ENCODE measurements around the gene RGS8. TPM values are rescaled to one million over a fixed set of nuclear protein-coding genes. Genes with fewer than 3 reads are reported as not detected.
A peak's percentile ranks its signal among the peaks of the same experiment; 100 is the strongest.
"Not testable (repeated sequence)": the region's sequence is repeated elsewhere in the genome, so short reads cannot be mapped to it uniquely, and the experiment has no call there.

RGS8 gene
- total RNA-seq, 2 experiments from 2014 or later: not detected

DNA sequence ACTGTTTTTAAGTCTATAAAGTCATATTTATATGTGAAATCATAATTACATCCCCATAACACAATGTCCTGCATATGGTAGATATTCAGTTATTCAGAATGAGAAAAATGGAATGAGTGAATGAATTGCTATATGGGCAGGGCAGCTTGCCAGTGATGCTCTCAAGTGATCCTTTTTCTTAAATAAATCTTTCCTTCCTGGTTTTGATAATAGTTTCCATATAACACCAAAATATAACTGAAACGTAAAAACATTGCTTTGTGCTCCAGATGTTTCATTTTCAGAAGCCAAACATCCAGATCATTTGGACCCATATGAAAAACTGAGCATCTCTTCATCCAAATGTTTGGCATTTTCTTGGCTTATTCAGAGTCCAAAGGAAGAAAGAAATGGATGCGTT, 30.2 kb upstream of the RGS8 start:
- DNase-seq (no peak), ATAC-seq (no peak)
- no peaks in the 10 kb centered on the region for H3K36me3 Mint-ChIP-seq
- CTCF ChIA-PET: no interaction called here
- peaks cover 21% of the 10 kb centered on the region for H3K4me1 Mint-ChIP-seq
- no peaks in the 10 kb centered on the region for H3K9me3 Mint-ChIP-seq (ENCODE audit: low read depth)
- no peak overlapping the region for H3K27ac Mint-ChIP-seq
- peaks cover 6% of the 10 kb centered on the region for H3K27me3 Mint-ChIP-seq
- no peak overlapping the region for H3K4me3 Mint-ChIP-seq

DNA sequence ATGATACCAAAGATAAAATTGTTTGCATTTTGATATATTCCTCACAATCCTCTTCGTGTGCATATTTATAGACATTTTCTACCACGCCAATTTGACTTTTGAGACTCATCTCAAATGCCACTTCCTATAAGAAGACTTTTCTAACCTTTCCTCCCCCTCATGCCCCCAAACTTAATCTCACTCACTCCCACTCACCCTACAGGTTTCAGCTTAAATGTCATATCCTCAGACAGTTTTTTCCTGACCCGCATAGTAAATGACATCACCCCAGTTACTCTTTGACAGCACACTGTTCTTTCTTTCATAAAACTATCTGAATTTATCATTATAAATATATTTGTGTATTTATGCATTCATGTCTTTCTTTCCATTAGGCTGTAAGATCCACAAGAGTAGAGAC, 29.6 kb upstream of the RGS8 start:
- Mint-ChIP-seq H3K9me3 (ENCODE audit: low read depth) (no peaks in the 10 kb centered on the region), H3K4me1 (peaks cover 27% of the 10 kb centered on the region), H3K36me3 (no peaks in the 10 kb centered on the region), H3K4me3 (no peak overlapping the region), H3K27ac (no peak overlapping the region), H3K27me3 (peaks cover 2% of the 10 kb centered on the region)
- ATAC-seq (no peak), DNase-seq (no peak)
- CTCF ChIA-PET: no interaction called here

DNA sequence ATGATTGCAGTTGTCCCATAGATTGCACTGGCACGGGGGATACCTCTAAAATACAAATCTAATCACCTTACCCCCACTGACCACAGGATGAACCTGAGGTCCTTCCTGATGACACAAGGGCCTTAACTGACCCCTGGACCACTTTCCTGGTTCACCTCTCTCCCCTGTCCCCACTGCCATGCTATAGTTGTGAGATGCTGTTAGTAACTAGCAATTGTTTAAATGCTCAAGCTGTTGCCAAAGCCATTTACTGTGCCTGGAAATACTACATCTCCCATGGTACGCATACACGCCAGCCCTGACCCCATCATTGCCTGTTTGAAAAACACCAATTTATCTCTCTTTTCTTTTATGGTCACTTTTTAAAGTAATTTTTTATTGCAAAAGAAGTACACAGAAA, 29.1 kb upstream of the RGS8 start:
- no peak overlapping the region for H3K27ac Mint-ChIP-seq
- no peaks in the 10 kb centered on the region for H3K9me3 Mint-ChIP-seq (ENCODE audit: low read depth)
- H3K27me3 Mint-ChIP-seq: no peaks in the 10 kb centered on the region
- no peak overlapping the region for H3K4me3 Mint-ChIP-seq
- CTCF ChIA-PET: interaction anchor here (1.5 kb wide), 1 partner anchor 69 kb away, joined by 4 read pairs; no protein-coding TSS in a partner anchor
- H3K4me1 Mint-ChIP-seq: peaks cover 28% of the 10 kb centered on the region
- H3K36me3 Mint-ChIP-seq: no peaks in the 10 kb centered on the region
- DNase-seq: no peak
- ATAC-seq: no peak

DNA sequence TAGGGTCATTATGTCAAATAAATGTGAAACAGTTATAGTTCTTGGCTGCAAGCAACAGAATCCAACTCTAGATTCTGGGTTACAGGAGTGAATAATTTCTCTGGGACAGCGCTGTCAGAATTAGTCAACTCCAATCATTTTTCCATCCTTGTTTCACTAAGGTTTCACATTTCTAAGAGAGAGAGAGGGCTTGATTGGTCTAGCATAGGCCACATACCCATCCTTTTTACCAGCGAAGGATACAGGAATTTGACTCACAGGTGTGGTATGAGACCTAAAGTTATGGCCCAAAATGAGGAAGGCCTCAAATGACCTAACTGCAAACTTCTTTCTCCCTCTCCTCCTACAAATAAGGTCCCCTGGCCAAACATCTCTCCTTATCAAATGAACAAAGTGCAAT, 25.5 kb upstream of the RGS8 start:
- H3K36me3 Mint-ChIP-seq: no peaks in the 10 kb centered on the region
- peaks cover 17% of the 10 kb centered on the region for H3K4me1 Mint-ChIP-seq
- no peaks in the 10 kb centered on the region for H3K9me3 Mint-ChIP-seq (ENCODE audit: low read depth)
- no peak overlapping the region for H3K4me3 Mint-ChIP-seq
- H3K27me3 Mint-ChIP-seq: peaks cover 2% of the 10 kb centered on the region
- H3K27ac Mint-ChIP-seq: no peak overlapping the region
- CTCF ChIA-PET: no interaction called here
- DNase-seq: no peak
- no peak for ATAC-seq

DNA sequence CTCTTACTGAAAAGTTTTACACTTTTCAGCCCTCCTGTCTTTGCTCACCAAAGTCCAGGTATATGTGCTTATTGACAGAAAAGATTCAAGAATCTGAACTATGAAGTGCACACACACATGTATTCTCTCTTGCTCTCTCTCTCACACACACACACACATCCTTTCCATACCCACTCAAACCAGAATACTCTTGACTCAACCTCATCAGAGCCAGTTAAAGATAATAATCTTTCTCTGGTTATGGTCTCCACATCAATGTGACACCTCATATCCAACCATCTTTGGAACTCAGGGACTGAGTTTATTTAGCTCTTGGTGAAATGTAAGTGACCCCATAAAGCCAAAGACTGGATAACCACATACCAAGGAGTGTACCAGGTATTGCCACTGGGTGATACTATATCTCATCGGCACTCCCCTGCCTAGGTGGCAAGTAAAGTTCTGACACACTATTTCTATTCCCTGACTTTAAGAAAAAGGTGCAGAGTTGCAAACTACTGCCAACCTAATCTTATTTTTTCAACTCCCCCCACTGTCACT, 24.9 kb upstream of the RGS8 start:
- Mint-ChIP-seq H3K27ac (no peak overlapping the region), H3K36me3 (no peaks in the 10 kb centered on the region), H3K9me3 (ENCODE audit: low read depth) (no peaks in the 10 kb centered on the region), H3K4me1 (peaks cover 16% of the 10 kb centered on the region), H3K4me3 (no peak overlapping the region), H3K27me3 (peaks cover 2% of the 10 kb centered on the region)
- CTCF ChIA-PET: no interaction called here
- DNase-seq (no peak), ATAC-seq (peak; percentile 53)

DNA sequence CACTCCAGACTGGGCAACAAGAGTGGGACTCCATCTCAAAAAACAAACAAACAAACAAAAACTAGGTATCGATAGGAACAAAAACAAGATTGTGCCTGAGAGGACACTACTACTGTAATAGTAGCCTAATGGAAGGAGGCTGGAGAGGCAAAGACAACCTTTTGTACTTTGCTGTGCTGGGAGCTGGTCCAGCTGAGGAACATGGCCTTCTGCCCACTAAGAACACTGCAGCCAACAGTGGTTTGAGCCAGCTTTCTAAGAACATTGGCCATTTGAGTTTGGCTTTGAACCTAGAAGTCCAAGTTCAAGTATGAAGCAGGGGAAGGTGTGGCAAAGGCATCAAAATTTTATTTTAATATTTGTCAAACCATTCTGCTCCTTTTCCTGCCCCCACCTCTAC, 22.7 kb upstream of the RGS8 start:
- no peak overlapping the region for H3K4me3 Mint-ChIP-seq
- H3K36me3 Mint-ChIP-seq: no peaks in the 10 kb centered on the region
- DNase-seq (no peak), ATAC-seq (no peak)
- peaks cover 10% of the 10 kb centered on the region for H3K4me1 Mint-ChIP-seq
- no peaks in the 10 kb centered on the region for H3K9me3 Mint-ChIP-seq (ENCODE audit: low read depth)
- no peak overlapping the region for H3K27ac Mint-ChIP-seq
- CTCF ChIA-PET: no interaction called here
- peaks cover 5% of the 10 kb centered on the region for H3K27me3 Mint-ChIP-seq

DNA sequence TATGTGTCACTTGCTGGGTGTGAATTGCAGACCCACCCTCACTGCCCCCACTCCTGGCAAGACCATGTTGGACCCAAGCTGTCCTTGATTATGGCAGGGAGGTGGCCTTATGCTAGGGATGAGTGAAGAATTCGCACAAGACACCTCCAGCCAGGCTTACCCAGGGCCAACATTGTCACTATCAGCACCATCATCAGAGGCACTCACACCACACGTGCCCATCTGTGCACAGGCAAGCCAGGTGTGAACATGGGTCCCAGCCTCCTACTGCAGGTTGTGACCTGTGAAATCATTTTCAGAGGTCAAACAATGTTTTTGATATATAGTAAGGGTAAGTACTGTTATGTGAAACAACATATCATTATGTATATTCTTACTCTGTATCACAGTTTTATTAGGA, 20.3 kb upstream of the RGS8 start:
- peaks cover 8% of the 10 kb centered on the region for H3K4me1 Mint-ChIP-seq
- no peak overlapping the region for H3K4me3 Mint-ChIP-seq
- ATAC-seq (no peak), DNase-seq (no peak)
- CTCF ChIA-PET: no interaction called here
- H3K9me3 Mint-ChIP-seq (ENCODE audit: low read depth): no peaks in the 10 kb centered on the region
- H3K36me3 Mint-ChIP-seq: no peaks in the 10 kb centered on the region
- no peak overlapping the region for H3K27ac Mint-ChIP-seq
- H3K27me3 Mint-ChIP-seq: peaks cover 21% of the 10 kb centered on the region

DNA sequence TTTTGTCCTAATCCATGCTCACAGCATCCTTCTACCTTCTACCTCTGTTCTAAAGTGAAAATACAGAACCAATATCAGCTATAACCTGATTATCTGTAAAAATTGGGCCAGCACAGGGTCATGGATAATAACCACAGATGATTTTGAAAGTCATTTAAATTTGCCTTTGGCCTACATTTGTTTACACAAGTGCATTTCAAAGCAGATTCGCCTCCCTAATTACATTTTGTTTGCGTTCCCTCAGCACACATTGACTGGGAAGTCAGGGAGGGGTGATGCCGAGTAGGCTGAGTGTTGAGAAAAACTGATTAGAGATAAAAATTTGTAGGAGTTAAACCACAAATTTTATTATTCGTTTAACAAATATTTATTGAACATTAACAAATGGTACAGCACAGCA, 19.2 kb upstream of the RGS8 start:
- Mint-ChIP-seq H3K27ac (no peak overlapping the region), H3K4me3 (no peak overlapping the region), H3K27me3 (peaks cover 29% of the 10 kb centered on the region), H3K4me1 (no peaks in the 10 kb centered on the region), H3K36me3 (no peaks in the 10 kb centered on the region), H3K9me3 (ENCODE audit: low read depth) (no peaks in the 10 kb centered on the region)
- CTCF ChIA-PET: no interaction called here
- ATAC-seq (no peak), DNase-seq (no peak)

DNA sequence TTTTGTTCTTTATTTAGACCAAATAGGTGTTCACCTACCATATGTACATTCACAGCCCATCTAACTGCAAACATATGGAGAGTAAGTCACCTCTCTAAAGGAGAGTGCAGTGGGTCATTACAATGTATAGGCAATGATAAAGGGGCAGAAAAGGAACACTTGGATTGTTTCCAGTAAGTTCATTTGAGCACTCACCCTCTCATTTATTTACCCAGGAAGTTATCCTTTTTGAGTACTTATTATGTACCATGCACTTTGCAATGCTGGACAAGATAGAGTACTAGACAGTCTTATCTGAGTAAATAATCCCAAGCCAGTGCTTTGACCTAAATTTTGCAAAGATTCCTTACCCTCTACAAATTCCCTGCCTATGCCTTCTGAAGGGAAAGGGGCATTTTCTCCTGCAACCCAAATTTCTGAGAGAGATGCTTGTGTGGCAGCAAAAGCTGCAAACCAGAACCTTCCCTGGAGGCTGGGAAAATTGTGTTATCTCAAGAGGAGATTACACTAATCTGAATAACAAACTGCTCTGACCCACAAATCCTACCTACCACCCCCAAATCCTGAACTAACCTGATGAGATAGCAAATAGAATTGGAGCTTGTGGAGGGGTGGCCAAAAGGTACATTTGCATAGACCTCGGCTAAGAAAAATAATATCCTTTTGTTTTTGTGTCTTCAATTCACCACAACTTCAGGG, 18.6 kb upstream of the RGS8 start:
- Mint-ChIP-seq H3K27me3 (peaks cover 34% of the 10 kb centered on the region), H3K27ac (no peak overlapping the region), H3K4me3 (no peak overlapping the region), H3K9me3 (ENCODE audit: low read depth) (no peaks in the 10 kb centered on the region), H3K36me3 (no peaks in the 10 kb centered on the region), H3K4me1 (no peaks in the 10 kb centered on the region)
- DNase-seq (no peak), ATAC-seq (no peak)
- CTCF ChIA-PET: no interaction called here

DNA sequence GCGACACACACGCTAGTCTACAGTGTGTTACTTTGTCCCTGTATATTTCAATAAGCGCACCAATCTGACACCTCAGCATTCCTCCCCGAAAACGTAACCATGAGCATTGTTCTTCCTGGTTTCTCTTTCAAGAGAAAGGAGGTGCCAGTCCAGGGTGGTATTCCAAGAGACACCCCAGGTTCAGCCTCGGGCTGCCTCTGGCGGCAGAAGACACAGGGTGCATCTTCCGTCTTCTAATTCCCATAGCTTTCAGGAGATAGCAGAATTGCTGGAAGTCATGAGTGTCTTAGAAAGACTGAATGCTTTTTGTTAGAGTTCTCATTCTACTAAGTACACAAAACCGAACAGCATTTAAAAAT, 15.9 kb upstream of the RGS8 start:
- CTCF ChIA-PET: interaction anchor here (1.0 kb wide), 1 partner anchor 12 kb away, joined by 3 read pairs; no protein-coding TSS in a partner anchor
- Mint-ChIP-seq H3K27me3 (peaks cover 45% of the 10 kb centered on the region), H3K9me3 (ENCODE audit: low read depth) (no peaks in the 10 kb centered on the region), H3K4me1 (no peaks in the 10 kb centered on the region), H3K4me3 (no peak overlapping the region), H3K27ac (no peak overlapping the region), H3K36me3 (no peaks in the 10 kb centered on the region)
- ATAC-seq (no peak), DNase-seq (no peak)

DNA sequence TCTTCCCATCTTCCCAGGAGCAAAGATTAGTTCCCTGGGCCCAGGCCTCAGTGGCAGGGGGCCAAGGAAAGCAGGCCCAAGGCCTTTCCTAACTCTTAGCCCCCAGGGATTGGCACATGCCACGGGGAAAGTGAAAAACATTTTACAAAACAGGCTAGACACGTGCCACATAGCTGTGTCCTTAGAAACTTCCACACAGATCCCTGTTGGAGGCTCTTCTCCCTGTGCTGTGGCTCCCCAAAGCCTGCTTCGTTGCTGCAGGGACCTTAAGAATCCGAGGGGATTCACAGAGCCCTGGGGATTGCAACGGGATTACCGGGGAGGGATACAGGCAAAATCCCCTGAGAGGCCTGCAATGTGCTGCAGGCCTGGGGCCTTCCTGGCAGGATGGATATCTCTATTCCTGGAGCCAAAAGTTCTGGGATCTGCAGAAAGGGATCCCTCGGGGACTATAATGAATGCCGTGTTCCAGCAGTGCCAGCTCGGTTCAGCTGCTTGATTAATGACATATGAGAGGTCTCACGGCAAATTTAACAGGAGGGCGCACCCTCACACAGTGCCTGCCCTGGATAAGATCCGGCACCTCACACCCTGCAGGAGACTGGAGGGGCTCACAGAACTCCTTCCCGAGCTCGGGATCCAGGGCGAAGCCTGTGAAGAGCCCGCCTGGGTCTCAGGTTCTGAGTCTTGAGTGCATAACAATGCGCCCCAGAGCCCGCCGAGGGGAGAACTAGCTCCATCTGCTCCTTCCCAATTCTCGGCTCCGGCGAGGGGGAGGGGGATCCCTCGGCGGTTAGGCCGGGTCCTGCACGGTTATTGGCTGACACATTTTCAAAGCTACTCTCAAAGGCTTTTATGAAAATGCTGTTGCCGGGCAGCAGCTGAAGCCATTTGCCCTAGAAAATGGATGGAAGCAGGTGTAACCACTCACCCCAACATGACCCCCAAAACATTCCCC, 15.3 kb upstream of the RGS8 start:
- Mint-ChIP-seq H3K36me3 (no peaks in the 10 kb centered on the region), H3K27ac (no peak overlapping the region), H3K4me3 (no peak overlapping the region), H3K27me3 (peaks cover 45% of the 10 kb centered on the region), H3K9me3 (ENCODE audit: low read depth) (no peaks in the 10 kb centered on the region), H3K4me1 (no peaks in the 10 kb centered on the region)
- ATAC-seq: no peak
- CTCF ChIA-PET: no interaction called here
- no peak for DNase-seq

DNA sequence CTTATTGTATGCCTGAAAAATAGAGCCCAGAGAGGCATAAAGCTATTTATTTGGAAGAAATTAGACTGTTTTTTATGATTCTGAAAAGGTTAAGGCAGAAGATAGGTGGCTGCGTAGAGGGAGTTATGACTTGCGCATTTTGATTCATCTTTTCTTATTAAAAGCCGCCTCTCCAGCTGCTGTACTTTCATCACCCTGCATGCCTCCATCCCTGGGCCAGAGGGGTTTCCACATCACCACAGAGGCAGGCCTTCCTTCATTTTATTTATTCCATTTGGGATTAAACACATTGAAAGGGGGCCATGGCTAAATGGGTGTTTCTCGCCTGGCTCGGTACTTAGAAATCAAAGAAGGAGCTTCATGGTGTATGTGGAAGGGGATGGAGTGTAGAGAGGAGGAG, 14.6 kb upstream of the RGS8 start:
- H3K4me3 Mint-ChIP-seq: no peak overlapping the region
- ATAC-seq: no peak

DNA sequence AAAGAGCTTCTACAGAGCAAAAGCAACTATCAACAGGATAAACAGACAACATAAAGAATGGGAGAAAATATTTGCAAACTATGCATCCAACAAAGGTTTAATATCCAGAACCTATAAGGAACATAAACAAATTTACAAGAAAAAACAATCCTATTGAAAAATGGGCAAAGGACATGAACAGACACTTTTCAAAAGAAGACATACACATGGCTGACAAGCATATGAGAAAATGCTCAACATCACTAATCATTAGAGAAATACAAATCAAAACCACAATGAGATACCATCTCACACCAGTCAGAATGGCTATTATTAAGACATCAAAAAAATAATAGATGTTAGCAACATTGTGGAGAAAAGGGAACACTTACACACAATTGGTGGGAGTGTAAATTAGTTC, 8.8 kb upstream of the RGS8 start:
- CTCF ChIA-PET: interaction anchor here (1.0 kb wide), 1 partner anchor 89 kb away, joined by 3 read pairs; no protein-coding TSS in a partner anchor
- H3K27me3 Mint-ChIP-seq: peaks cover 30% of the 10 kb centered on the region

More for the DNA sequence above, 14.6 kb upstream of the RGS8 start:
- no peak overlapping the region for H3K27ac Mint-ChIP-seq
- no peak for DNase-seq
- peaks cover 45% of the 10 kb centered on the region for H3K27me3 Mint-ChIP-seq
- H3K36me3 Mint-ChIP-seq: no peaks in the 10 kb centered on the region
- no peaks in the 10 kb centered on the region for H3K4me1 Mint-ChIP-seq
- H3K9me3 Mint-ChIP-seq (ENCODE audit: low read depth): no peaks in the 10 kb centered on the region
- CTCF ChIA-PET: no interaction called here

More for the DNA sequence above, 8.8 kb upstream of the RGS8 start:
- H3K36me3 Mint-ChIP-seq; H3K9me3 Mint-ChIP-seq (ENCODE audit: low read depth); DNase-seq; H3K4me1 Mint-ChIP-seq; H3K27ac Mint-ChIP-seq; H3K4me3 Mint-ChIP-seq; ATAC-seq: not testable (repeated sequence)

Data from activated CD8-positive, alpha-beta memory T cell treated with anti-CD3 and anti-CD28 coated beads, Interleukin-2, amount 10 ng/mL, durations not matched to agents 7 days and 5 days (primary cell).